Left forelimb (tissue), 1 donor: ENCODE results near the gene ARL13B.
"Not testable (repeated sequence)": the region's sequence is repeated elsewhere in the genome, so short reads cannot be mapped to it uniquely, and the experiment has no call there.

ENCODE experiments used
- DNase-seq: peaks from one replicate; pipeline ENCODE4 v3.0.0-alpha.2; 2018; ENCODE audit warnings: low spot score

The ARL13B gene

DNA sequence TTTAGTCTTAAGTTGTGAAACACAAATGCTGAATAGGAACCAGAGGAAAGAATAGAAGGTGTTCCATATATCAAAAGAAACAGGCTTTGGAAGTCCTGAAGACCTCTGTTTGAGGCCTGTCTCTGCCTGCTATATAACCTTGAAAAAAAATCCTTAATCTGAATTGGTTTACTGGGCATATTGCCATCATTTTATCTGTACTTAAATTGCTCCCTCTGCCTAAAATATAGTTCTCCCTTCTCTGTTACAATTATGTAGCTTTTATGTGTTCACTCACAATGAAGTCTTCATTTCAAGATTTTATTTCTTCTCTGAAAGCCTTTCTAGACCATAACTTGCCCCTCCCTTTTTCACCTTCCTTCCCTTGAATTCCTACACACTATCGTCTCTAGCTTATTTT, 21.2 kb downstream of the ARL13B start:
- DNase-seq, result no peak

- DNase-seq, result no peak
Measured at GRCh38 chr3:94001827-94002495, 22.0 kb downstream of the ARL13B start.

DNA sequence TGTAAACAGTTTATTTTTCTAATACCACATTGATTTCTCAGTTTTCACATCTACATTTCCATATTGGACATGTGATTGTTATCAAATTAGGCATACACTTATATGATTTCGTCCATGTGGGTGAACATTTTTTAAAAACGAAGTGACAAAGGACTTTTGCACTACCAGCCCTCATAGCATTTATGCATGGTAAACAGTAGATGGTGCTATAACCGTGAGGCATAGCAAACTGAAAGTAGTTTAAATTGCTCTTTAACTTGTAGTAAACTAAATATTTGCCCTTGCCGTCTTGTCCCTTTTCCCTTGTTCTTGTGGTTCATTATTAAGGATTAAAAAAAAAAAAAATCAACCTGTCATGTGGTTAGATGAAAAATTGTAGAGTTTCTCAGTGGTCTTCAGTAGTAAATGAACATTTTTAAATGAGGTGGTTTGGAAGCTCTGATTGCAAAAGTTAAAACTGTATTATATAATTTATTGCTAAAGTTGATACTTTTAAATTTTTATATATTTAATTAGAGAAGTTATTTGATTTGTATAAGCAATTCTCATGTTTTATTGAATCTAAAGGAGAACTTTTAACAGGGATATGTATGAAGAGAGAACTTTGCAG, 24.5 kb downstream of the ARL13B start:
- DNase-seq, result no peak

DNA sequence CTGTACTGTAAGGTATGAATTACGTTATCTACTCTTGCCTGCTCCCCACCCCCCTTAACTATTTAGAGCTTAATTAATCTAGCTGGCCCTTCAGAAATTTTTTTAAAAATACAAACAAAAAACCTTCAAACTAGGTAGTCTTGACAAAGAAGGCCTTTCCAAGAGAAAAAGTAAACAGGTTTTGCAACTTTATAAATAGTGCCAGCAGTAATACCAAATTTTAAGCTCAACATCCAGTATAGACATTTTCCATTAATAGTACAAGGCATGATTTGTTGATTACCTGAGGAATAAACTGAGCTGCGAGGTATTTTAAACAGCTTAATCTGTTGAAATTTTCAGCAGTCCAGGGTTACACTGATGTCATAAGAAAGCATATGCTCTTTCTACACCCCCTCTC, 28.3 kb downstream of the ARL13B start:
- no peak for DNase-seq

- no peak for DNase-seq
Measured at GRCh38 chr3:94009608-94010007, 29.7 kb downstream of the ARL13B start.

DNA sequence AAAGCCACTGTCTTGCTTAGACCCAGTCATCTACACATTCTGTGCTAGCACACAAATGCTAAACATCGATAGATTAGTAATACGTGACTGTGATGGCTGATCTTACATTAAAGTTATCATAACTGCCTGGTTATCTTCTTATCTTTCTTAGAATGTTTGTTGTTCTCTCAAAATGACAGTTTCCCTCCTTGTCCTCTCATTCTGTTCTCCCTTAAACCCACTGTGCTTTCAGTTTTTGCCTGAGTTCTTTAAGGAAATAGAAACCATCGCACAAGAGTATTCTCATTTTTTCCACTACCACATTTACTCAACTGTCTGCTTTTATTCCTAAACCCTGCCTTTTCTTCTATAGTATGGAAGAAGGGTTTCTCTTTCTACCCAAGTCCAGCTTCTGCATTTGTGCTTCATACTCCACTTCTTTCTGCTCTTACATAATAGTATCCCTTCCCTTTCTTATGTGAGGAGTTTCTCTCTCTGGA, 31.3 kb downstream of the ARL13B start:
- no peak for DNase-seq

DNA sequence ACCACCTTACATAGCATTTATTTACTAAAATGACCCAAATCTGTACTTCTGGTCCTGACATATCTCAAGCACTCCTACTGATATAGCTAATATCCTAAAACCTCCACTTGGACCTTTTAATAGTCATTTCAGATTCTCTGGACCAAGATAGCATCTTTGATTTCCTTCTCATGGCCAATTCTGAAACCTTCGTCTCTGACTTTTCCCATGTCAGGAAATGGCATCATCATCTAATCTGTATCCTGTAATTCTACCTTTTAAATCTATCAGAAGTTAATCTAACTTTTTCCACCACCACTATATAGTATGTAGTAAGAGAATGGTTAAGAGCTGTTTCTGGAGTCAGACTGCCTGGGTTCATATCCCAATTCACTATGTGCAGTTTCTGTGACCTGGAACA, 32.2 kb downstream of the ARL13B start:
- no peak for DNase-seq

GRCh38 chr3:94015025-94015424, 35.1 kb downstream of the ARL13B start:
- DNase-seq, result no peak

DNA sequence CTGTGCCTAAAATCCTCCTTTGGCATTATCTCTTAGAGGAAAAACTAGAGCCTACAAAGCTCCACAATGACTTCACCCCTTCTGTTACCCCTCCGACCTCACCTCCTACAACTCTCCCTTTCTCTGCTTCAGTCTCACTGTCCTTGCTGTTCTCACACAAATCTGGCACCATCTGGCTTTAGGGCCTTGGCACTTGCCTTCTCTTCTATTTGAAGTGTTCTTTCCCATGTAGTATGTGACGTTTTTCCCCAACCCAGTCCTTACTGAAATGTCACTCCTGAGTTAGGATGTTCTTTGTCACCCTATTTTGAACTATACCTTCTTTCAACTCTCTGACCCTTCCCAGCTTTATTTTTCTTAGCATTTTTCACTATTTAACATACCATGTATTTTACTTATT, 39.7 kb downstream of the ARL13B start:
- no peak for DNase-seq

GRCh38 chr3:94020293-94020692, 40.3 kb downstream of the ARL13B start:
- no peak for DNase-seq

DNA sequence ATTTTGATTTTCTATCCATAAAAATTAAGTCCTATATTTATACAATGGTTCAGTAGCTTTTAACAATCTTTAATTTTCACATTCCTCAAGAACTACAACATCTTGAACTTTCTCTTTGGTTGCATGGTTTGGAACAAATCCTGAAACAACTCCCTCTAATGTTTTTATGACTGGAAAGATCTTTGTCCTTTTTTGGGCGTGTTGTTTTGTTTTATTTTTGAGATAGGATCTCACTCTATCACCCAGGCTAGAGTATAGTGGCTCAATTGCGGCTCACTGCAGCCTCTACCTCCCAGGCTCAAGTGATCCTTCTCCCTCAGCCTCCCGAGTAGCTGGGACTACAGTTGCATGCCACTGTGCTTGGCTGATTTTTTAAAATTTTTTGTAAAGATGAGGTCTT, 44.4 kb downstream of the ARL13B start:
- no peak for DNase-seq

- DNase-seq, result no peak
Measured at GRCh38 chr3:94026623-94027022, 46.7 kb downstream of the ARL13B start.

DNA sequence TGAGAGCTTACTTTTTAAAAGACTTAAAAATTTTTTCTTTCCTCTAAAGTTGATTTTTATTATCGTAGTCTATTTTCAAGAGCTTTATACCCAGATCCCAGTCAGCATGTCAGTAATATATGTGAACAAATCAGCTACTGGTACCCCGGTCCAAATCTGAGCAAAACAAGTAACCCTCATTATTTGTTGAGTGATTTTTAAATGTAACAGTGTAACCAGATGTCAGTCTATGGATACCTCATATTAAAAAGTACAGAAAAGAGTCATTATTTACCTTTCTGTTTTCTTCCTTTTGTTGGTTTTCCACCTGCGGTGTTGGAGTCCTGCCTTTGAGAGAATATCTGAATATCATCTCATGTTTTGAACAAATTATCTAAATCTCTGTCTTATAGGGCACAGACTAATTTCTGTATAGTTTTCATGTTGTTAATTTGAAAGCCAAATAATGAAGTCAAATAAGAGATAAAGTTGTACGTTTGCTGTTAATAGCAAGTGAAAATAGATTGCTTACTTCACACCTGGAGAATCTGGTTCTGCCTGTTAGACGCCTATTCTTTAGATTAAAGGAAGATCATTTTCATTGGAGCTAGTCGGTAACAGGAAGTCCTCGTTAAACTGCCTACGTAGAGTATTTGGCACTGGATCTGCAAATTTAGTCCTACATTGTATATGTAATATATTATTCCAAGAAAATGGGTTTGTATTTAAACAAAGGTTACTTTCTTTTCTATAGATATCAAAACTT, 48.3 kb downstream of the ARL13B start, which contains the start of gene STX19:
TSS of gene STX19 (minus strand) at position 505 of the 745 bp plus-strand sequence. CDS start 13,328 bp downstream, outside the sequence.
- no peak for DNase-seq

DNA sequence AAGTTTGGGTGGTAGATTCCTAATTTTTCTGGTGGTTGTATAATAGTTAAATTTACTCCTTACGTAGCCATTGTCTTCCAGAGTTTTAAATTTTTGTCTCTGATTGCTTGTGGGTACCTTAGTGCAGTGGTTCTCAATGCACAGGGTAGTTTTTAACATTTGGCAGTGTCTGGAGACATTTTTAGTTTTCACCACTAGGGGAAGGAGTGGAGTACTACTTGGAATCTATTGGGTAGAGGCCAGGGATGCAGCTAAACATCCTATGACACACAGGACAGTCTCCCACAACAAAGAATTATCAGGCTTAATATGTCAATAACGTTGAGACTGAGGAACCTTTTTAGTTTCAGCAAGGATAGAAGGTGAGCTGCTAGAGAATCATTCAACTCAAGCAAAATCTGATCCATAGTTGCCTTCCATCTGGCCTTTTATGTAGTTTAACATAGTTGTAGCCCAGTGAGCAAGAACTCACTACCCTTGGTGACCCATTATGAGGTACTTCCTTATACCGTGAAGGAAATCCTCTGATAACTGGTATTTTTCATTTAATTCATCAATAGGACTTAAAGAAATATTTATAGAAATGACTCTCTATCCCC, 57.1 kb downstream of the ARL13B start:
- DNase-seq, result no peak

DNA sequence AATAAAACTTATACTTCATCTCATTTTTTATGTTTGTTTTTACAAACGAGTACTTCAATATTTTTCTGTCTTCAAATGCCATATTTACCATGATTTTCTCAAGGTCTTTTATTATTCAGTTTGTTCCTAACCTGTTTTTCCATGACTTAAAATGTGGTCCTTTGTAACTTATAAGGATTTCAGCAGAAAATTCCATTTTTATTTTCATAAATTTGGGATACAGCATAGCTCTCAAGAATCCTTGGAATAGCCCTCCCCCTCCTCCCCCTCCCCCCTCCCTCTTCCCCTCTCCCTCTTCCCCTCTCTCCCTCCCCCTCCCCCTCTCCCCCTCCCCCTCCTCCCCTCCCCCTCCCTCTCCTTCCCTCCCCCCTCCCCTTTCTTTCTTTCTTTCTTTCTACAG, 63.3 kb downstream of the ARL13B start:
- DNase-seq, result no peak

DNA sequence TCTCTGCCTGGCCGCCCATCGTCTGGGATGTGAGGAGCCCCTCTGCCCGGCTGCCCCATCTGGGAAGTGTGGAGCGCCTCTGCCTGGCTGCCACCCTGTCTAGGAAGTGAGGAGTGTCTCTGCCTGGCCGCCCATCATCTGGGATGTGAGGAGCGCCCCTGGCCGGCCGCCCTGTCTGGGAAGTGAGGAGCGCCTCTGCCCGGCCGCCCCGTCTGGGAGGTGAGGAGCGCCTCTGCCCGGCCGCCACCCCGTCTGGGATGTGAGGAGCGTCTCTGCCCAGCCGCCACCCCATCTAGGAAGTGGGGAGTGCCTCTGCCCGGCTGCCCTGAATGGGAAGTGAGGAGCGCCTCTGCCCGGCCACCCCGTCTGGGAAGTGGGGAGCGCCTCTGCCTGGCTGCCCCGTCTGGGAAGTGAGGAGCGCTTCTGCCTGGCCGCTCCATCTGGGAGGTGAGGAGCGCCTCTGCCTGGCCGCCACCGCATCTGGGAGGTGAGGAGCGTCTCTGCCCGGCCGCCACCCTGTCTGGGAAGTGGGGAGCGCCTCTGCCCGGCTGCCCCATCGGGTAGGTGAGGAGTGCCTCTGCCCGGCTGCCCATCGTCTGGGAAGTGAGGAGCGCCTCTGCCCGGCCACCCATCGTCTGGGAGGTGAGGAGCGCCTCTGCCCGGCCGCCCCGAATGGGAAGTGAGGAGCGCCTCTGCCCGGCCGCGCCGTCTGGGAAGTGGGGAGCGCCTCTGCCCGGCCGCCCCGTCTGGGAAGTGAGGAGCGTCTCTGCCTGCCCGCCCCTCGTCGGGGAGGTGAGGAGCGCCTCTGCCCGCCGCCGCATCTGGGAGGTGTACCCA, 64.4 kb downstream of the ARL13B start:
- DNase-seq, result not testable (repeated sequence)

- no peak for DNase-seq
Measured at GRCh38 chr3:94046533-94046932, 66.6 kb downstream of the ARL13B start.

GRCh38 chr3:94049267-94049666, 69.3 kb downstream of the ARL13B start:
- DNase-seq, result no peak

DNA sequence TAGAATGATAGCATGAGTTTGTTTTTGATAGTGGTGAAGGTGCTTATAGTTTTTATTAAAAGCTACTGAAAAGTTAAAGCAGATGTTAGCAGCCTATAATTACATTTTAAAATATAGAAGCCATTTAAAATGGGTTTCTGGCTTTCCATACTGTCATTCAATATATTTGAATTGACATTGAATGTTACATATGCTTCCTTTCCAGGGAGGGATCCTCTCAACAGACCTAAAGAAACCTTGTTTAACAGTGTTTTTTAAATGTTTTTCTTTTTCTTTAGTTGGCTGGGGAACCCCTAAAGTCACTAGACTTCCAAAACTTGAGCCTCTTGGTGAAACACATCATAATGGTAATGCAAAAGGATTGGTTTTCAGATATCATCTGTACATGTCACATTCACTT, 70.6 kb downstream of the ARL13B start:
- DNase-seq, result no peak

GRCh38 chr3:94061297-94061696, 81.3 kb downstream of the ARL13B start:
- DNase-seq, result no peak

GRCh38 chr3:94062513-94063404, 82.8 kb downstream of the ARL13B start, which contains the start of the genes DHFR2 and NSUN3:
Gene DHFR2, minus strand, starts transcription at chr3:94062916. Its CDS starts 1,405 bp downstream, at chr3:94061511.
Gene NSUN3, plus strand, starts transcription at chr3:94063061. Its CDS starts 66 bp downstream, at chr3:94063127.
- peak; percentile 92 for DNase-seq
